HS-27A (cell line): ENCODE data around the gene POLD2.

Source experiments
- DNase-seq: peaks from one replicate; pipeline ENCODE4 v3.0.0-alpha.2; 2012; ENCODE audit warnings: low read depth, missing footprints

The POLD2 gene

DNA sequence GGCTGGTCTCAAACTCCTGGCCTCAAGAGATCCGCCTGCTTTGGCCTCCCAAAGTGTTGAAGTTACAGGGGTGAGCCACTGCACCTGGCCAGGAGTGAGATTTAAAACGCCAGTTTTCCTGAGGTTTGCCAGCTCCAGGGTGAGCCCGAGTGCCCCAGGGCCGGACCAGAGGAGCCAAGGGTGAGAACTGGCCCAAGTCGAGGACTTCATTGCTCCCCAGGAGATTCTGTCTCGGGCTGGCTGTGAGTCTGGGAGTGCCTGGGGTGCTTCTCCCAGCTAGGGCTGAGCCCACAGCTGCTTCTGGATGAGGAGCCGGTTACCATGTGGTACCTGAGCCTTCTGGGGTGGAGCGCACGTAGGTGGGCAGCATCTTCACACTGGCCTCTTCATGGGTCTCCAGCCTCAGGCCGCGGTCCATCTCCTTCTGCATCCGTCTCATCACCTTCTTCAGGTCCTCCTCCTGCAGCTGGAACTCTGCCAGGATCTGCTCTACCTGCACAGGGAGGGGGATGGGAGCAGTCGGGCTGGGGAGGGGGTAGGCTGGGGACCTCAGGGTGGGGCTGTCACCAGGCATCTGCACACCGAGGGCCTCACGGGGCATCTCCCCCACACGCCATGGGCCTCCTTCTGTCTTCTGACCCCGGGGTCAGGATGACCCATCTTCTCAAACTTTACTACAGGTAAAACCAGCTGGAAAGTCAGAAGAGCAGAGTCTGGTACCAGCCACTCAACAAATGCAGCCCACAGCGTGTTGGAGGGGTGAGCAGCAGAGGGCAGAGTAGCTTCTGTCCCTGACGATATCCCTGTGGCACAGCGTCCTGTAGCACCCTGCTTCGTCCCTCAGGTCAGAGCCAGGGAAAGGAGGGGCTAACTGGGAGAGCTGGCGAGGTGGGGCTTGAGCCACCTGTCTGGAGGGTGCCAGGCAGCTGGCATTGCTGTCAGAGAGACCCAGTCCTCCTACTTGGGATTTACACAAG is 29.9 kb upstream of the POLD2 start:
- no peak for DNase-seq

DNA sequence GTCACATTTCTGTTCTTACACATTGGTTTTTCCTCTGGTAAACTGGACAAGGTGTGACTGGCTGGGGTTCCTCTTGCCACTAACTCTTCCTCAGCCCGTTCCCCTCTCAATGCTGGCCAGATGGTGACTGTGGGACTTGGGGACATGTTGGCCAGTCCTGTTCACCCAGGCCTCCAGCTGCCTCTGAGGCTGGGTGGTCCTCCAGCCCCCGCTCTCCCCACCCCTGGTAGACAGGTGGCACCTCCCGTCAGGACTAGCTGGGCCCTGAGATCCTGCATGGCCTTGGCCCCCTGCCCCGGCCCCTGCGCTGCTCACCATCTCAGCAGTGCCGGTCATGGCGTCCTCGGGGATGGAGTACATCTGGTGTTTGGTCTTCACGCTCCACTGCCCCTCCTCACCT is 28.6 kb upstream of the POLD2 start:
- DNase-seq: no peak

DNA sequence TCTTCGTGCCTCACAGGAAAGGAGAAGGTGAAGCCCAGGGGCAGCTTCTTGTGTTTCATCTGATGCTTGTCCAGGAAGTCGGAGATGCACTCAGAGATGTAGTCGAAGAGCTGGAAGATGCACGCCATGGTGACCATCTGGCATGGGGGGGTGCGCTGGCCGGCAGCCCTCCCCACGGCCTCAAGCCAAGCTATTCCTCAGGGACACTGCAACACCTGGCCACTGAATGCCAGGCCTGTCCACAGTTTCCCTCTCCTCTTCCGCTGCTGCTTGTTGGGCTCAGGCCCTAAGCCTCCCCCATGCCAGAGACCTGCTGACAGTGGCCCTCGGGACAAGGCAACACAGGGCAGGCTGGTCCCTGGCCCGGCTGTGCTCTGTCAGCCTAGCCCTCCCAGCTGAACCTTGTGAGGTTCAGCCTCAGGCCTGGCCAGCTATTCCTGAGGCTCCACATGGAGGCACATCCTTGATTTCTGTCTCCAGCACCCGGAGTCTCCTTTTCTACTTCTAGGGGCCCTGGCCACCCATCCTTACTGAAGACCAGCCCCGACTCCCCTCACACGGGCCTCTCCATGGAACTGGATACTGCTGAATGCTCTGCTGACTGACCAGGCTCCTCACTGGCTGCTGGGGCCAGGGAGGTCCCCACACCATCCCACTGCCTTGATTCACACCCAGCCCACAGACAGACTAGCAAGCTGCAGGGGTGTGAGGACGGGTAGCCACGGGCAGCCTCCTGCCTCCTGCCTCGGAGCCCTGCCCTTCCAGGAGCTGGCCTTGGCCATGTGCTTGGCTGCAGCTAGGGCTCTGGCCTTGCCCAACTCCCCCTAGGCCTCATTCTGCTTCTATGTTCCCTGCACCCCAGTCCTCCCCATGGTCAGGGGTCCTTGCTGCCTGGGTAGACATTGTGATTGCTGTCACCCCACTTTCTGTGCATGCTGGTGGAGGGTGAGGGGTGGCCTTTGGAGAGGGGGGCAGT is 27.9 kb upstream of the POLD2 start:
- no peak for DNase-seq

DNA sequence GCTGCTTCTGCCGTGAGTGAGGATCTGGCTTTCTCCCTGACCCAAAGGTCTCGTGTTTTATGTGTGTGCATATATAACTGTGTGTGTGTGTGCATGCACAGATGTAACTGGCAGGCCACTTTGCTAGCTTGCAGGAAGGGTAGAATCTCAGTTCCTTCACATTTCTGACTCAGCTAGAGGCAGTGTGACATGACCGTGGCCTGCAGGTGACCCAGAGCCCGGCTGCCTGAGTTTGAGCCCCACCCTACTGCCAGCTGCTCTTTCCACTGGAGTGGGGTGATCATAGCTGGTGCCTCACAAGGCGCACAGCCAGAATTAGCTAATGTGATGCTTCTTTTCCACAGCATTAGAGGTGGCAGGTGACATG is 27.1 kb upstream of the POLD2 start:
- no peak for DNase-seq

DNA sequence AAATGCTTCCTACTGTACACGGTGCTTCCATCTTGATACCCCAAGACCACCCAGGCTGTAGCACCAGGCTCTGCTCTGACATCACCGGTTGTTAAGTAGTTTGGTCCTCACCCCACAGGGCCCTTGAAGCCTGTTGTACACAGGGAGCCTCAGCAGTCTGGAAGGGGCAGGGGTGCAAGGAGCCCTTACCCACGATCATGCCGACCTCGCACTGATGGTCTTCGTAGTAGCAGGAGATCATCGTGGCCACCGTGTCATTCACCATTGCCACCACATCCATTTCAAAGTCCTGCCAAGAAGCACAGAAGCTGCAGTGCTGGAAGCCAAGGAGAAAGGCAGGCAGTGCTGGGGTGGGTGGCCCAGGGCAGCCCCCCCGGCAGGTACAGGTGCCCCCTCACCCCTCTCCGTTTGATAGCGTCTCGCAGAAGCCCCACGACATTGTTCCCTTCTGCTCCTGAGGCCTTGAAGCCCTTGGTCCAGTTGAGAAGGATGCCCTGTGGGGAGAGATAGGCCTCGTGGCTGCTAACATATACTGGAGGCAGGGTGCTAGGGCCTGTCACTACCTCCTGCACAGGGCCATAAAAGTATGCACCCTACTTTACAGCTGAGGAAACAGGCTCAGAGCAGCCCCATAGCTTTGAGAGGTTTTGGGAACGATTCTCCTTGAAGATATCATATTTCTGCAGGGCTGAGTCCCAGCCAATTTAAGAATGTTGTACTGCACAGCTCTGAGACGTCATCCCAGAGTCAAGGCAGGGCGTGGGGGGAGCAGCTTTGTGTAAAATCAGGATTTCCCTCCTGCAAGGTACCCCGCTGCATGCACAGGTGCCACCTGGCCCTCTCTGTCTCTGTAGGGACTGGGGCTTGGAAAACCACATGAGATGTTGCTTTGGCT is 26.5 kb upstream of the POLD2 start:
- DNase-seq: no peak

DNA sequence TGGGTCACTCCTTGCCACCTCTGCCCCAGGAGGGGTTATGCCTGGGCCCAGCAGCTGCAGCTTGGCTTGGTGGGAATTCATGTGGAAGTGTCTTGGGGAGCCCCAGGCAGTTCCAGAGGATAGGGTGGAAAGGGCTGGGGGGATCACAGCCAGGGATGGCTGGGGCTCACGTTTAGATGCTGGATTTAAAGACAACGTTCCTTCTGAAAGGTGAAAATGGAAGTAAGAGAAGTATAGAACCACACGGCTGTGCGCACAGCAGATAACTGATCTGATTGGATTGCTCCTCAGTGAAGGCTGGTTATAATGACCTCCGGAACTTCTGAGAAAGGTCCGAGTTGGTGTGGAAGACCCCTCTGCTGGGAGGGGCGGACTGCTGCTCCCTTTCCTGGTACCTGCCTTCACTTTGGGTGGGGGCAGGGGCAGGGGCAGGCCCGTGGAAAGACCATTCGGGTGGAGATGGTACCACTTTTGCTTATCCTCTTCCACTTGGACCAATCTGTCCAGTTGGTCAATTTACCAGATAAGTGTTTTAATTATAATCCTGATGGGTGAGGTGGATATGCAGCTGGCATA is 25.7 kb upstream of the POLD2 start:
- DNase-seq: no peak

DNA sequence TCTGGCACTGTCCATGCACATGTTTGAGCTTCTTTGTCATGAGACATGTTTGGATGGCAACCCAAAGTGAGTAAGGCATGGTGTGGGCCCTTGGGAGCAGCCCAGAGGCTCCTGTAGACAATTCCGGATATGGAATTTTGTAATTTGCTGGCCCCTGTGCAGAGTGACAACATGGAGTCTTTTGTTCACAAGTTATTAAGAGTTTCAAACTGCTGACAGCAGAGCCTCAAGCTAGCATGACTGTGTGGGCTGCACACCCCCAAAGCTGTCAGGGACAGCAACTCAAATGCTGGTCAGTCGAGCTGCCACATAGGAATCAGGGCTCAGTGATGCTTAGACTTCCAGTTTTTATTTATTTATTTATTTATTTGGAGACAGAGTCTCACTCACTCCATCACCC is 24.8 kb upstream of the POLD2 start:
- no peak for DNase-seq

DNA sequence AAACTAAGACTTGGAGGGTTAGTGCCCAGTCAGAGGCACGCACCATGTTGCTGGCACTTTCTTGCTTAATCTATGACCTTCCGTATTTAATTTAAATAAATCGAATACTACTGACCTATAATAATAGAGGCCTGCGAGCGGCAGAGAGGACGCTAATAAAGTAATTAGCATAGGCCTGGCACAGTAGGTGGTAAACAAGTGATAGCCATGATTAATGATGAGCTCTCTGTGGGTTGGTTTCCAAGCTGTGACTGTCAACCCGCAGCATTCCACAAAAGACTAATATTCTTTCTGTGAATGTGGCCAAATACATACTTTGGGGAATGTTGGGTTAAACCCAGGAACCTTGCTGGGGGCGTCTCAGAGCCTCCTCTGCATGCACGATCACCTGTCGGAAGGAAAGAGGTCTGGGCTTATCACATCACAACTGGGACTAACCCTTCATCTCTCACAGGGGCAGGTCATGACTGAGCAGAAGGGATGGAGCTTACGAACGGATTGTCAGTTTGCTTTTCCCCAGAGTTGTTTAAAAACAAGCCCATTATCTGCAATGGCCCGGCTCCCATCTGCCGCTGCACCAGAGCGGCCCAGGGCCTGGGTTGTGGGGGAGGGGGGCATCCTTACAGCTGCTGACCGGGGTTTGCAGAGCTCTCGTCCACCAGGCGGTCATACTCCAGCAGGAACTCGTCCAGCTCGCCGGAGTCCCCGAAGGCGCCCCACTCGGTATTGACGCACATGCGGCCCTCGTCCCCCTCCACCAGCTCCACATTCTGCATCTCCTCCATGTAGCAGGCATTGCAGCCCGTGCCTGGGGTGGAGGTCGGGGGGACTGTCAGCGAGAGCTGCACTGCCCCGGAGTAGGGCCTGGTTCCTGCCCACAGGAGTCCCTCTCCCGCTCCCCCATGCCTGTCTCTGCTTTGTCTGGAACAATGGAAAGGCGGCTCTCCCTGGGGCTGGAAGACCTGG is 24.0 kb upstream of the POLD2 start:
- no peak for DNase-seq

DNA sequence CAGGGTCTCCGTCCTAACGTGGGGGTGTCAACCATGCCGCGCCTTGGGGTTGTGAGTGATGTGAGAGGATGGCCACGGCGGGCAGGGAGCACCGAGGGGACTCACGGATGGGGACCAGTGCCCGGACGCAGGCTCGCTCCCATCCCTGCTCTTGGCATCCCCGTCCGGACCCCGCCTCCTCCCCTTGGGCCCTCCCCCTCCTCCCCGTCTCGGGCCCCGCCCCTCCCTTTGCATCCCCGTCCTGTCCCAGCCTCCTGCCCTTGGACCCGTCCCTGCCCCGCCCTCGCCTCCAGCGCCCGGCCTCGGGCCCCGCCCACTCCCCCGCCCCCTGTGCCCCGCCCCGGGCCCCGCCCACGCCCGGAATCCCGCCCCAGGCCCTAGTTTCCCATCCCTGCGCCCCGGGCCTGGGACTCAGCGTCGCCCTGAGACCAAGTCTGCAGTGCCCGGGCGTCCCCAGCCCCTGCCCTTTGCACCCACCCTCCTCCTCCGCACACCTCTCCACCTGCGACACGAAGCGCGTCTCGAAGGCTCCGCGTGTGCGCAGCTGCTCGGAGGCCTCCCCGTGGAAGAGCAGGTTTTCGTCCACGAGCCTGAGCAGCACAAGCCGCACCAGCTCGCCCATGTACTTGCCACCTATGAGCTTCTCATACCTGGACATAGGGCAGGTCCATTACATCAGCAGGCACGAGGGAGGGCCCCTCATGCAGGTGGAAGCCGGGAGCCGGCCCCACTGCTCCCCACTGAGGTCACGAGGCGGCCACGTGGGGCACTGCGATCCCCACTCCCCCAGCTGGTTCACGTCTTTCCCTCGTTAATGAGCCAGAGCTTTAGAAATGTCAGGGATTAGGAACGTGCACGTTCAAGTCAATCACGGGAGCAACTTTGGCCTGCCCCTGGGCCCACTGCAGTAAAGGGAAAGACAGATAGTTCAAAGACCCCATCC is 22.9 kb upstream of the POLD2 start:
- no peak for DNase-seq

DNA sequence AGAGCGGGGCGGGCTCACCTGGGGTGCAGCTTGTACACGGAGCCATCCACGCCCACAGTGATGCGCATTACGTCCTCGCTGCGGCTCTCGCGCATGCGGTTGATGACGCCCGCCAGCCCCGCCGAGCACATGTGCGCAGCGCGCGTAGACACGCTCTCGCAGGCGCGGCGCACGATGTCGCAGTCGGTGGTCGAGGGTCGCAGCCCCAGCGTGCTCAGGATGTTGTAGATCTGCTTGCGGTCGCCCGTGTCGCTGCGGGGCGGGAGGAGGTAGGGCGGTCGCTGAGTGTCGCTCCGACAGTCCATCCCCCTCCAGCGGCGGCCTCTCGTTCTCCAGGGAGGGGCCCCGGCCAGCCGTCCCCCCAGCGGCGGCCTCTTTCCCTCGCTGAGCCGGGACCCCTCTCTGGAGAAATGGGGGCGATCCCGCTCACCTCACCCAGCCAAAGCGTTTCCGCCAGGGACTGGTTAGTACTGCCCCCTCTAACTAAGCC is 22.2 kb upstream of the POLD2 start:
- no peak for DNase-seq

DNA sequence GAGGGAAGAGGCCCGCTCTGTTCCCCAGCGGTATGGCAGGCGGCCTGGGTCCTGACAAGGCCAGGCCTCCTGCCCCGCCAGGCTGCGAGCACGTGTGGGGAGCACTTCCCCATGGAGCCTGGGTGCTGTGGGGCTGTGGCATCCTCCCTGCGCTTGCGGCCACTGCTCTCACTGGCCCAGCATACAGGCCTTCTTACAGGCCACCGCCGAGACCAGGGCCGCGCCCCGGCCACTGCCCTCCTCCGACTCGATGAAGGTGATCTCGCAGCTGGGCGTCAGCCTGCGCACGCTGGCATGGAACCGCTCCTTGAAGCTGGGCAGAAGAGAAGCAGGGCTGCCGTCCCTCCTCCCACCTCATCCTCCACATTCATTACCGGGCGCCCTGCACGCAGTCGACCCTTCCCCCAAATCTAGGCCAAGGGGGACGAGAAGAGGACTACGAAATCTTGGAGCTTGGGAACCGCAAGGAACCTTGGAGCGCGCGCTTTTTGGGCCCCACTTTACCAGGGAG is 21.7 kb upstream of the POLD2 start:
- DNase-seq: no peak

DNA sequence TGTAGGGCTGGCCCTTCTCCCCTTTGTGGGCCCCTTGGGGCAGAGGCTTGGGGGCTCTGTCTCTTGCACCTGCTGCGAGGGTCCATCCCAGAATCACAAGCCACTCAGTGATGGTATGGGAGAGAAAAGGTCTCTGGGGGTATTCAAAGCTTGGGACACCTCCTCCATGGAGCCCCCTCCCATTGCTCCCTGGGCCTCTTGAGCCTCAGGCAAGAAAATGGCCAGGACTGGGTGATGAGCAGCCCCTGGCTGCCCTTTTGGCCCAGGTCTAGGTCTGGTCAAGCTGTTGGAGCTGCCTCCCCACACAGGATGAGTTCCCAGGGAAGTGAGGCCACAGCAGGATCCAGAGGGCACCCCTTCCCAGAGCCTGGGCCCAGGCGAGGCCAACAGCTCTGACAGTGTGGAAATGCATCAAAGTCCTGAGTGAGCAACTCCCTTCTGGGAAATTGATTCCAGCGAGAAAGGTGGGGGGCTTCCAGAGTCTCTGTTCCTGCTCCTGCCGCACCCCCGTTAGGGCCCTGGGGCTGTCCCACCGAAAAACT is 21.1 kb upstream of the POLD2 start:
- no peak for DNase-seq

DNA sequence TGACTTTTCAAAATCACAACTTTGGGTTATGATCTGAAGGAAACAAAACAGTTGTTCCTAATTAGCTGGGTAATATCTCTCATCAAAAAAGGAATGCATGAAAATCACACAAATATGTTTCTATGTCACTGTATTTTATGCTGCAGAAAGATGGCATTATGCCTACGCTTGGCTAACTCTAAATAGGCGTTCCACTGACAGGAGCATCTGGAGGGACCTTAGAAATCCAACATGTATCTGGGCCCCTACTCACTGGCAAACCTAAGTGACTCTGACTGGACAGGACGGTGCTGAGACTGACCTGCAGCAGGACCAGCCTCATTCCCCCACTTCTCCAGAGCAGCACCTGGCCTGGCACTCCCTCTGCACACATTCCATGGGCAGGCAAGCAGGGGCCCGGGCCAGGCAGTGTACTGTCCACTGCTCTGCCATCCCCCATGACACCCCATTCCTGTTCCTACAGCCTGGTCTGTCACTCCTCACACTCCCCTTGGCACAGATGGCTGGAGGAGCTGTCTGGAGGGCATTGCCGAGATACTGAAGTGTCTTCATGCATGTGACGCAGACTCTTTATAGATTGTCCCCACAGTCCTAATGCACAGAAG is 20.4 kb upstream of the POLD2 start:
- DNase-seq: no peak

DNA sequence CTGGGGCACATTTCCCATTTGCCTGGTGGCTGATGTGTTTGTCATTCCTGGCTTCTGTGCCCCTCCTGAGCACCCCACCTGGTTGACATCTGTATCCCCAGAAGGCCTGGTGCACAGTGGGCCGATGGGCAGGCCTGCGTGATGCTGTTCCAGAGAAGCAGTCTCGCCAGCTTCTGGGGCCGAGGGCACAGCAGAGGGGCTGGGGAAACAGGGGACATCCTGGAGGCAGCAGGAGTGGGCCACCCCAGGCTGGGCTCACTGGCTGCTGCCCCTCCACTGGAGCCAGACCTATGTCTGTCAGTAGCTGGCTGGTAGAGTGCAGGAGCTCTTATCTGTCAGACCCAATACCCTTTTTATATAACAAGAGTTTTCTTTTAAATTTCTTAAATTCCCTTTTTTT is 18.7 kb upstream of the POLD2 start:
- DNase-seq: no peak

DNA sequence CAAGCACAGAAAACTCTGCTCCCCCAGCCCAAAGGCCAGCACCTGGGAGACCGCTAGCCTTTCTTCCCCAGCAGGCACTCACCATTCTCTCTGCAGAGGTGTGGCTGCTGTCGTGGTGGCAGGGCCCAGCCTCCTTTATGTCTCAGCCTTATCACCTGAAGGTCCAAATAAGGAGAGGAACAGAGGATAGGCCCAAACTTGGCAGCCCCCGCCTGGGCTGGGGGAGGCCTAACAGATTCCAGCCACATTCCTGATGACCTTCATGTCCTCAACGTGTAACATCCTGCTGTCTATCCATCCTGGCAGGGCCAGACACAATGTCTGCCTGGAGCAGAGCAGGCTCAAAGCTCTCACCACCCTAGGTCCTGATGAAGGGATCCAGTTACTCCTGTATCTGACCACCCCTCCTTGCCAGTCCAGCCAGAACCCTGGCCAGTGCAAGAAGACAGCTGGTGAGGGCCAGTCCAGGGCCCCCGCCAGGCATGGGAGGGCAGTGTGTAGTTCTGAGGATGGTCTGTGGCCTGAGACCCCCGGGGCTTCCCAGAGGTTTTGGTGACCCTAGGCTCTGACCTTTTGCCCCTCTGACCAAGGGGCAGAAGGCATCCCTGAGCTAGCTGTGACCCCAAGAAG is 18.0 kb upstream of the POLD2 start, which contains the start of gene MYL7:
Gene MYL7, minus strand, starts transcription at position 112 of the 630 bp plus-strand sequence. Its CDS starts 27 bp downstream, at position 85.
- no peak for DNase-seq

DNA sequence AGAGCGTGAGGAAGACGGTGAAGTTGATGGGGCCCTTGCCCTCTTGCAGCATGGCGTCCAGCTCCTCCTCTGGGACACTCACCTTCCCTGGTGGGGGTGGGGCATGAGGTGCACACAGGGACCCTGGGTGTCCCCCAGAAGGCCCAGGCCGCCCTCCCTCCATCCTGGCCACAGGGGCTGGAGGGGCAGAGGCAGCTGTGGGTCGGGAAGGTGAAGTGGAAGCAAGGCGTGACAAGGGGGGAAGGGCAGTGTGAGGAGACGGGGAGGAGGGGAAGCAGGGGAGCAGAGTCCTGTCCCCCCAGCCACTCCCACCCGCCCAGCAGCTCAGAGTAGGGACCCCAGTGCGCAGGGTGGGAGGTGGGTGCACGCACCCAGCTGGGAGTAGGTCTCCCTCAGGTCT is 17.0 kb upstream of the POLD2 start:
- no peak for DNase-seq

DNA sequence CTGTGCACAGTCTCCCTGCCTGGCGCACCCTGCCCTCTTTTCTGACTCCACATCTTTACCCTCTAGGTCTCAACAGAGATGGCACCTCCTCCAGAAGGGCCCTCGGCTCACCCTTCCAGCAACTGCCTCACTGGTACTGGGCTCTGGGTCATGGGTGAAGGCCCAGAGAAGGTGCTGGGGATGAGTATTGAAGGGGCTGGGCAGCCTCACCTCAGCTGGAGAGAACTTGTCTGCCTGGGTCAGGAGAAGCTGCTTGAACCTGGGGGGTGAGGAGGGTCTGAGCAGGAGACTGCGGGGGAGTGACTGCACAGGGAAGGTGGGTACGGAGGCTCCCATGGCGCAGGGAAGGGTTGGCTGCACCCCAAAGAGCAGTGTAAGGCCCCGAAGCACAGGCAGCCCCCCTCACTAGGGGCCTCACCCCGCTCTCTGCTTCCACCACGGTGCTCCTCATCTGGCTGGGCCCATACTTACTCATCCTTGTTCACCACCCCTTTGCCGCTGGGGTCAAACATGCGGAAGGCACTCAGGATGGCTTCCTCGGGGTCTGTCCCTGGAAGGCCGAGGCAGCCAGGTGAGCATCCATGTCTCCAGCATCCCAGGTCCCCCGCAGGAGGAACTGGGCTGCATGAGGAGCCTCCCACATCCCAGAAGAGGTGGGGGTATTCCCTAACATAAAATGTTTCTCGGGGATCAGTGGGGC is 16.1 kb upstream of the POLD2 start:
- DNase-seq: no peak
